Measurements from ENCODE around the gene POLR3B.

DNA sequence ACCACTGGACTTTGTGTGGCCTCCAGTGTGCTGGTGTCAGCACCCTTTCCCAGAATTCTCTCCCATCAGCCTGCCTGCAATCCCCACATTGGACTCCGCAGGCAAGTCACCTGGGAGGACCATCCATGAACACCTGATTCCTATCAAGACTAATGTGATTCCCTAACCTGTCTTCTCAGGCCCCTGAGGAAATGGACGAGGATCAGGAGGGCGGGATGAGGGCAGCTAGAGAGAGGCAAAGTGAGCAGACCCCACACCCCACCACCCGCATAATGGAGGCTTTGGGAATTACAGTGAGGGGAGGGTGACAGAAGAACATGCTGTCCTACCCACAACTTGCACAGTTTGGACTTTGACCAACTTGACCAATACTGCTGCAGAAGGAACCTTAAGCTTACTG, 164.4 kb downstream of the POLR3B start:
- TF ChIP-seq ZNF274 (IDR thresholded peaks at IDR 0.05; ENCODE audit: low read depth, low read length) (no peak), YY1 (IDR thresholded peaks at IDR 0.05; ENCODE audit: insufficient read depth, insufficient read length) (no peak)

Measured in NT2/D1 (cell line).